Subcutaneous abdominal adipose tissue (tissue), 5 donors: Measurements from ENCODE around the gene LRTM1.

Experiments used
- H3K27ac ChIP-seq: one replicate; pipeline ENCODE4 v1.7.0; 2013; ENCODE audit warnings: low read depth, mild to moderate bottlenecking, inconsistent platforms, low read length, moderate library complexity
- H3K27me3 ChIP-seq, 5 donors: one replicate each; pipeline ENCODE4 v1.7.0; 2013; ENCODE audit warnings: low read length in 5 of 5, inconsistent platforms in 1 of 5; ENCODE audit not compliant: control insufficient read depth in 5 of 5, insufficient read depth in 4 of 5
- H3K36me3 ChIP-seq, 5 donors: one replicate each; pipeline ENCODE4 v1.7.0; 2013; ENCODE audit warnings: low read length in 5 of 5; ENCODE audit not compliant: control insufficient read depth in 5 of 5, insufficient read depth in 5 of 5
- H3K4me1 ChIP-seq, 5 donors: one replicate each; pipeline ENCODE4 v1.7.0; 2013; ENCODE audit warnings: low read length in 5 of 5, mild to moderate bottlenecking in 3 of 5, moderate library complexity in 1 of 5; ENCODE audit not compliant: control insufficient read depth in 5 of 5, insufficient read depth in 5 of 5
- H3K4me3 ChIP-seq, 5 donors: one replicate each; pipeline ENCODE4 v1.7.0; 2013; ENCODE audit warnings: low read length in 5 of 5, low read depth in 1 of 5
- H3K9ac ChIP-seq, 5 donors: one replicate each; pipeline ENCODE4 v1.7.0; 2013; ENCODE audit warnings: low read length in 5 of 5, mild to moderate bottlenecking in 4 of 5, moderate library complexity in 3 of 5
- H3K9me3 ChIP-seq, 5 donors: one replicate each; pipeline ENCODE4 v1.7.0; 2013; ENCODE audit warnings: low read length in 5 of 5; ENCODE audit not compliant: control insufficient read depth in 5 of 5
- donor health status: healthy.
- donor health status: healthy.
- donor health status: healthy.
- donor health status: healthy.
- donor health status: healthy.

The LRTM1 gene

GRCh38 chr3:54900838-54901591, 26.8 kb downstream of the LRTM1 start:
- no peaks in the 10 kb centered on the region for H3K27me3 ChIP-seq
- no peak overlapping the region for H3K27ac ChIP-seq
- peaks cover 0 to 9% (median 0%) of the 10 kb centered on the region in 5 donors for H3K4me1 ChIP-seq
- no peaks in the 10 kb centered on the region for H3K9me3 ChIP-seq
- H3K4me3 ChIP-seq = no peak overlapping the region
- H3K9ac ChIP-seq = no peak overlapping the region
- no peaks in the 10 kb centered on the region for H3K36me3 ChIP-seq

DNA sequence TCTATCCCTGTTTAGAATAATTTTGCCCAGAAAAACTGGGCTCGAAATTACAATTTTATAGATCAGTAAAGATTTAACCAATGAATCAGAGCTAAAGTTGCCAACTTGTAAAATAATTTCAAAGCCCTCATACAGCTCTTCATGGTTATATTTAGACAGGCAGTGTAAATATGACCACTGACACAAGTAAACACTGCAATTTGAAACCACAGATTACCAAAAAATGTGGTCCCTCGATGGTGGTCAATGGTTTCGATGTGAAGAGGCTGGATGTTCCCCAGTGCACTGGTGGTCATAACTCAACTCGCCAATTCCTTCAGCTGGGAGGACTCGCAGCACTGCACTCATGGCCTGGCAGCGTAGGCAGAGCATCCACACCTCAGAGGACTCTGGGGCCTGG, 28.6 kb downstream of the LRTM1 start:
- H3K4me1 ChIP-seq = peaks cover 0 to 9% (median 0%) of the 10 kb centered on the region in 5 donors
- no peak overlapping the region for H3K27ac ChIP-seq
- no peak overlapping the region for H3K4me3 ChIP-seq
- no peaks in the 10 kb centered on the region for H3K36me3 ChIP-seq
- no peaks in the 10 kb centered on the region for H3K9me3 ChIP-seq
- H3K27me3 ChIP-seq = no peaks in the 10 kb centered on the region
- no peak overlapping the region for H3K9ac ChIP-seq

GRCh38 chr3:54897028-54897711, 30.7 kb downstream of the LRTM1 start:
- Histone ChIP-seq H3K9me3 (no peaks in the 10 kb centered on the region), H3K27me3 (no peaks in the 10 kb centered on the region)

DNA sequence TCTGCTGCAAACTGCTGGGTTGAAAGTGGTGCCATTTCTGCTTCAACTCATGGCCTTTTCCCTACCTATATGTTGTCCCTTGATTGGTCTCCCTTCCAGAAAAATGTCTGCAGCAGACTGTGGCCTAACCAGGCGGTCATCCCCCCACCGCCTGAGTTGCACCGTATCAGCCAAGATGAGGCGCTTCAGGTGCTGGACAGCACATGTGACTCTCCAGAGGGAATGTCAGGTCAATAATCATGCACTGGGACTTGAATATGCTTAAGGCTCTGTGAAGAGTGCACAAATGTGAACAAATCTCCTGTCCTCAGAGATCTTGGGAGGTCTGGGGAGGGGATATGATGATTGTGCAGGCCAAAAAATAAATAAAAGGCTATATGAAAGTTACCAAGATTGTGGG, 32.2 kb downstream of the LRTM1 start:
- Histone ChIP-seq H3K9ac (no peak overlapping the region), H3K4me3 (no peak overlapping the region), H3K9me3 (no peaks in the 10 kb centered on the region), H3K36me3 (no peaks in the 10 kb centered on the region), H3K27ac (no peak overlapping the region), H3K27me3 (no peaks in the 10 kb centered on the region), H3K4me1 (peaks cover 3 to 17% (median 12%) of the 10 kb centered on the region in 5 donors)

More at GRCh38 chr3:54897028-54897711, 30.7 kb downstream of the LRTM1 start:
- Histone ChIP-seq H3K4me3 (no peak overlapping the region), H3K36me3 (no peaks in the 10 kb centered on the region), H3K27ac (no peak overlapping the region), H3K4me1 (peaks cover 0 to 10% (median under 1%) of the 10 kb centered on the region in 5 donors), H3K9ac (no peak overlapping the region)

GRCh38 chr3:54892168-54892567, 35.7 kb downstream of the LRTM1 start:
- Histone ChIP-seq H3K27ac (no peak overlapping the region), H3K27me3 (no peaks in the 10 kb centered on the region), H3K9me3 (no peaks in the 10 kb centered on the region), H3K4me3 (no peak overlapping the region), H3K4me1 (peaks cover 3 to 17% (median 12%) of the 10 kb centered on the region in 5 donors), H3K36me3 (no peaks in the 10 kb centered on the region), H3K9ac (no peak overlapping the region)

DNA sequence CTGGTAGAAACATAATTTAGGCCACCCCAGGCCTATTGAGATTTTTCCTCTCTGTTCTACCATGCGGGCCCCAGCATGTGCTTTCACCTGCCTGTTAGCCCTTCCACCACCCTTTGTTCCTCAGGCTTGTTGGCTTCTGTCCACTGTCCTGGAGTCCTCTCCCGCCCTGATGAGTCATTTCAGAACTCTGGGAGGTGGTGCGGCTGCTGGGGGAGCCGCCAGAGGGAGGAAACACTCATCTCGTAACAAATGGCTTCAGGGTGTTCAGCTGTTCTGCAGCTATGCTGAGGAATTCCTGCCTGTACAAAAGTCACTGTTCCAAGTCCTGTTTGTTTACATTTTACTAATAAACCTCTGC, 36.3 kb downstream of the LRTM1 start:
- Histone ChIP-seq H3K27me3 (no peaks in the 10 kb centered on the region), H3K4me3 (no peak overlapping the region), H3K4me1 (peaks cover 3 to 17% (median 12%) of the 10 kb centered on the region in 5 donors), H3K9me3 (no peaks in the 10 kb centered on the region), H3K9ac (no peak overlapping the region), H3K27ac (no peak overlapping the region), H3K36me3 (no peaks in the 10 kb centered on the region)

- H3K27ac ChIP-seq = no peak overlapping the region
- H3K4me1 ChIP-seq = peaks cover 3 to 17% (median 12%) of the 10 kb centered on the region in 5 donors
Observed at GRCh38 chr3:54889731-54890130, 38.1 kb downstream of the LRTM1 start.

DNA sequence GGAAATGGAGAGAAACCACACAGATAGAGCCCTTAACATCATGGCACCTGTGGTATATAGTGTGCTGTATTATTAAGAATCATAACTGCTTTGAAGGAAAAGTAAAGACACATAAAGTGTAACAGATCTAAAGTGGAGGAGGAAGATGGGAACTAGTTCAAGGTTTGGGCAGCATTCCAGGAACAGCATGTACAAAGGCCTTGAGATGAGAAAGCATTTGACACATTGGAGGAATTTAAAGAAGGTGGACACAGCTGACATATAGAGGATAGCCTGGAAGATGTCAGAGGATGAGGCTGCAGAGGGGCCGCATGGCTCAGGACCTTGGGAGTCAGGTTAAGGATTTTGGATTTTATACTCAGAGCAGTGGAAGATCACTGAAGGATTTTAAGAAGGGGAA, 39.0 kb downstream of the LRTM1 start:
- H3K4me1 ChIP-seq = peaks cover 3 to 17% (median 12%) of the 10 kb centered on the region in 5 donors
- no peak overlapping the region for H3K27ac ChIP-seq
- no peaks in the 10 kb centered on the region for H3K27me3 ChIP-seq

More at GRCh38 chr3:54889731-54890130, 38.1 kb downstream of the LRTM1 start:
- H3K4me3 ChIP-seq = no peak overlapping the region
- no peaks in the 10 kb centered on the region for H3K36me3 ChIP-seq
- no peaks in the 10 kb centered on the region for H3K9me3 ChIP-seq
- H3K27me3 ChIP-seq = no peaks in the 10 kb centered on the region
- no peak overlapping the region for H3K9ac ChIP-seq

DNA sequence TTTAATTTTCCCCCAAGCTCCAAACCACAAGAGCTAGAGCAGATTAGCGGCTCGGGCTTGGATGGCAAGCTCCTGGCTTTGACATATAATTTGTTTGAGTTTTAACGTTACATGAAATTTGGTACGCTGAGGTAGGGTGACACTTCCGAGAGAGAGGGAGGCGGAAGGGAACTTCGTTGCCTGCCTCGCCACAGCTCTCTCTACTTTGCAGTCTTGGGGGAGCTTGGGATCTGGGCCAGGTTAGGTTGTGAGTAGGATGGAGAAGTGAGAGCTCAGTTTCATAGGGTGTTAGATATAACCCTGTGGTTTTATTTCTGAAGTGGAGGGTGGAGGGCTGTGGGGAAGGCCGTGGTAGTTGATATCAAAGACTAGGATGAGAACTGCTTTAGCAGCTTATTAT, 39.7 kb downstream of the LRTM1 start:
- Histone ChIP-seq H3K27me3 (no peaks in the 10 kb centered on the region), H3K36me3 (no peaks in the 10 kb centered on the region), H3K9me3 (no peaks in the 10 kb centered on the region), H3K27ac (no peak overlapping the region), H3K4me3 (no peak overlapping the region), H3K4me1 (peaks cover 3 to 17% (median 12%) of the 10 kb centered on the region in 5 donors), H3K9ac (no peak overlapping the region)

More for the DNA sequence above, 39.0 kb downstream of the LRTM1 start:
- Histone ChIP-seq H3K36me3 (no peaks in the 10 kb centered on the region), H3K9me3 (no peaks in the 10 kb centered on the region), H3K9ac (no peak overlapping the region), H3K4me3 (no peak overlapping the region)

- Histone ChIP-seq H3K4me1 (peaks cover 0 to 6% (median 2%) of the 10 kb centered on the region in 5 donors), H3K4me3 (no peak overlapping the region), H3K9me3 (no peaks in the 10 kb centered on the region), H3K36me3 (no peaks in the 10 kb centered on the region), H3K27me3 (peaks cover 0 to 2% (median 0%) of the 10 kb centered on the region in 5 donors), H3K27ac (no peak overlapping the region), H3K9ac (no peak overlapping the region)
Observed at GRCh38 chr3:54882129-54882833, 45.6 kb downstream of the LRTM1 start.
